ENCODE data around the gene ANKRD36B.
"Not testable (repeated sequence)": the region's sequence is repeated elsewhere in the genome, so short reads cannot be mapped to it uniquely, and the experiment has no call there.

Gene ANKRD36B

DNA sequence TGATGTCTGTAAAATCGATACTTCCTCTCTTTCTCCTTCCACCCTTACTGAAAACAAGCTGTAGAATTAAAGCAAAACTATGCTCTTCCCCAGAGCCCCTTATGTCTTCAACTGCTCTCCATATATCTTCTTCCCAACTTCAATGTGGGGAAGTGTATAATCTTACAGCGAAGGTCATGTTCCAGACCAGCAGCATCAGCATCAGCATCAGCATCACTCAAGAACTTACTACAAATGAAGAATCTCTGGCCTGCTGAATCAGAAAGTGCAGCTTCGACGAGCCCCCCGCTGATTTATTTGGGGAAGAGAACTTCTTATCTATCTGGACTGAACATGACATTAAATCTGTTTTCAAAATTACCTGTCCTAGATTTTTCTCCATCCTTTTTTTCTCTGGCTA, 40.6 kb downstream of the ANKRD36B start:
- not testable (repeated sequence) for H3K27me3 ChIP-seq (ENCODE audit: insufficient read depth, low read length, poor library complexity); H4K20me1 ChIP-seq (ENCODE audit: insufficient read depth, low read length); H3K4me3 ChIP-seq (ENCODE audit: low read depth in 1 of 2, low read length in 2 of 2); ATAC-seq (ENCODE audit: insufficient read depth, low read depth); H3K4me1 ChIP-seq (ENCODE audit: insufficient read depth, low read length); DNase-seq; H2AFZ ChIP-seq (ENCODE audit: low read depth, low read length); H3K79me2 ChIP-seq (ENCODE audit: insufficient read depth, low read length); H3K27ac ChIP-seq (ENCODE audit: low read length); H3K4me2 ChIP-seq (ENCODE audit: insufficient read depth, low read length); H3K9me3 ChIP-seq (ENCODE audit: insufficient read depth, low read length, severe bottlenecking); H3K9ac ChIP-seq (ENCODE audit: low read depth, low read length)
- H3K36me3 ChIP-seq (ENCODE audit: insufficient read depth, low read length) = peaks cover 47% of the 10 kb centered on the region; the same call in 1 of the 2 replicates

DNA sequence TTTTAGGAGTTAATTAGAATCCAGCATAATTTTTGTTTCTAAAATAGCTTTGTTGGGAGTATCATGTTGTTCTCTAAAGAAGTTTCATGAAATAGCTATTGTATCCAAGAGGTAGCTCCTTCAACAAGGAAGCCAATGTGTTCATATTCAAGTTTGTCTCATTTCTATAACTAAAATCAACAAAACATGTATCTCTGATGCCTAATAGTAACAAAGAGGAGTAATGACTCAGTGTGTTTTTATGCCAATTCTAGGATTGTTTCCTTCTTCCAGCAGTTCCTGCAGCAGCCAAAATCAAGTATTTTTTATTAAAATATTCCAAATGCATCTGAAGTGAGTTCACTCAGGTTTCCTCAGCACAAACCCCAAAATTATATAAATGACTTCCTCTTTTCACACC, 41.1 kb downstream of the ANKRD36B start:
- H3K27me3 ChIP-seq (ENCODE audit: insufficient read depth, low read length, poor library complexity); H3K9me3 ChIP-seq (ENCODE audit: insufficient read depth, low read length, severe bottlenecking); H3K4me1 ChIP-seq (ENCODE audit: insufficient read depth, low read length); H4K20me1 ChIP-seq (ENCODE audit: insufficient read depth, low read length); H3K9ac ChIP-seq (ENCODE audit: low read depth, low read length); H3K4me3 ChIP-seq (ENCODE audit: low read depth in 1 of 2, low read length in 2 of 2); H3K79me2 ChIP-seq (ENCODE audit: insufficient read depth, low read length); H2AFZ ChIP-seq (ENCODE audit: low read depth, low read length); H3K4me2 ChIP-seq (ENCODE audit: insufficient read depth, low read length); H3K27ac ChIP-seq (ENCODE audit: low read length); ATAC-seq (ENCODE audit: insufficient read depth, low read depth); DNase-seq: not testable (repeated sequence)
- H3K36me3 ChIP-seq (ENCODE audit: insufficient read depth, low read length) = peaks cover 43% of the 10 kb centered on the region; the same call in 1 of the 2 replicates

DNA sequence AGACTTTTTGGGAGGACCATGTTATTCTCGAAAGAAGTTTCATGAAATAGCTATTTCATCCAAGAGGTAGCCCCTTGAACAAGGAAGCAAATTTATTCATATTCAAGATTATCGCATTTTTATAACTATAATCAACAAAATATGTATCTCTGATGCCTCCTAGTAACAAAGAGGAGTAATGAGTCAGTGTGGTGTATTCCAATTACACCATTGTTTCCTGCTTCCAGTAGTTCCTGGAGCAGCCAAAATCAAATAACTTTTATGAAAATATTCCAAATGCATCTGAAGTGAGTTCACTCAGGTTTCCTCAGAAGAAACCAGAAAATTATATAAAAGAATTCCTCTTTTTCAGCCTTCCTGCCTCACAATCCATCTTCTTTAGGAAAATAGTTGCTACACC, 43.0 kb downstream of the ANKRD36B start:
- H3K9ac ChIP-seq (ENCODE audit: low read depth, low read length) = no peak overlapping the region
- H3K79me2 ChIP-seq (ENCODE audit: insufficient read depth, low read length) = no peaks in the 10 kb centered on the region
- no peak for ATAC-seq (ENCODE audit: insufficient read depth, low read depth)
- no peaks in the 10 kb centered on the region for H3K4me1 ChIP-seq (ENCODE audit: insufficient read depth, low read length)
- no peak overlapping the region for H2AFZ ChIP-seq (ENCODE audit: low read depth, low read length)
- H3K4me3 ChIP-seq (ENCODE audit: low read depth in 1 of 2, low read length in 2 of 2) = no peak overlapping the region
- H3K36me3 ChIP-seq (ENCODE audit: insufficient read depth, low read length) = peaks cover 30% of the 10 kb centered on the region; the same call in 1 of the 2 replicates
- H3K4me2 ChIP-seq (ENCODE audit: insufficient read depth, low read length) = no peak overlapping the region
- TF ChIP-seq EZH2 (IDR thresholded peaks at IDR 0.05; ENCODE audit: borderline replicate concordance, low read depth, low read length, severe bottlenecking) = no peak
- TF ChIP-seq, protein P1, sequence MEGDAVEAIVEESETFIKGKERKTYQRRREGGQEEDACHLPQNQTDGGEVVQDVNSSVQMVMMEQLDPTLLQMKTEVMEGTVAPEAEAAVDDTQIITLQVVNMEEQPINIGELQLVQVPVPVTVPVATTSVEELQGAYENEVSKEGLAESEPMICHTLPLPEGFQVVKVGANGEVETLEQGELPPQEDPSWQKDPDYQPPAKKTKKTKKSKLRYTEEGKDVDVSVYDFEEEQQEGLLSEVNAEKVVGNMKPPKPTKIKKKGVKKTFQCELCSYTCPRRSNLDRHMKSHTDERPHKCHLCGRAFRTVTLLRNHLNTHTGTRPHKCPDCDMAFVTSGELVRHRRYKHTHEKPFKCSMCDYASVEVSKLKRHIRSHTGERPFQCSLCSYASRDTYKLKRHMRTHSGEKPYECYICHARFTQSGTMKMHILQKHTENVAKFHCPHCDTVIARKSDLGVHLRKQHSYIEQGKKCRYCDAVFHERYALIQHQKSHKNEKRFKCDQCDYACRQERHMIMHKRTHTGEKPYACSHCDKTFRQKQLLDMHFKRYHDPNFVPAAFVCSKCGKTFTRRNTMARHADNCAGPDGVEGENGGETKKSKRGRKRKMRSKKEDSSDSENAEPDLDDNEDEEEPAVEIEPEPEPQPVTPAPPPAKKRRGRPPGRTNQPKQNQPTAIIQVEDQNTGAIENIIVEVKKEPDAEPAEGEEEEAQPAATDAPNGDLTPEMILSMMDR (IDR thresholded peaks at IDR 0.05; ENCODE audit: borderline replicate concordance, extremely low read depth, low read length, poor library complexity, severe bottlenecking) = no peak
- DNase-seq = no peak
- no peaks in the 10 kb centered on the region for H3K27me3 ChIP-seq (ENCODE audit: insufficient read depth, low read length, poor library complexity)
- no peaks in the 10 kb centered on the region for H4K20me1 ChIP-seq (ENCODE audit: insufficient read depth, low read length)
- no peaks in the 10 kb centered on the region for H3K9me3 ChIP-seq (ENCODE audit: insufficient read depth, low read length, severe bottlenecking)
- no peak overlapping the region for H3K27ac ChIP-seq (ENCODE audit: low read length)

DNA sequence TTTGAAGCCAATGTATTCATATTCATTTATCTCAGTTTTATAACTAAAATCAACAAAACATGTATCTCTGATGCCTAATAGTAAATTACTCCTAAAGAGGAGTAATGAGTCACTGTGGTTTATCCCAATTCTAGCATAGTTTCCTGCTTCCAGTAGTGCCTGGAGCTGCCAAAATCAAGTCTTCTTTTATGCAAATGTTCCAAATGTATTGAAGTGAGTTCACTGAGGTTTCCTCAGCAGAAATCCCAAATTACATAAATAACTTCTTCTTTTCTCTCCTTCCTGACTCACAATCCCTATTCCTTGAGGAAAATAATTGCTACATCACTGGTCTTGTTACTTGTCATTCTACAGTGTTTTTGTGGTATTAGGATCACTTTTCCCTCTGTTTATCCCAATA, 44.8 kb downstream of the ANKRD36B start:
- not testable (repeated sequence) for DNase-seq; H2AFZ ChIP-seq (ENCODE audit: low read depth, low read length); ATAC-seq (ENCODE audit: insufficient read depth, low read depth); H4K20me1 ChIP-seq (ENCODE audit: insufficient read depth, low read length); H3K27ac ChIP-seq (ENCODE audit: low read length); H3K4me2 ChIP-seq (ENCODE audit: insufficient read depth, low read length); H3K27me3 ChIP-seq (ENCODE audit: insufficient read depth, low read length, poor library complexity); H3K4me3 ChIP-seq (ENCODE audit: low read depth in 1 of 2, low read length in 2 of 2); H3K9me3 ChIP-seq (ENCODE audit: insufficient read depth, low read length, severe bottlenecking); H3K79me2 ChIP-seq (ENCODE audit: insufficient read depth, low read length); H3K9ac ChIP-seq (ENCODE audit: low read depth, low read length); H3K4me1 ChIP-seq (ENCODE audit: insufficient read depth, low read length)
- peaks cover 25% of the 10 kb centered on the region; the same call in 1 of the 2 replicates for H3K36me3 ChIP-seq (ENCODE audit: insufficient read depth, low read length)

DNA sequence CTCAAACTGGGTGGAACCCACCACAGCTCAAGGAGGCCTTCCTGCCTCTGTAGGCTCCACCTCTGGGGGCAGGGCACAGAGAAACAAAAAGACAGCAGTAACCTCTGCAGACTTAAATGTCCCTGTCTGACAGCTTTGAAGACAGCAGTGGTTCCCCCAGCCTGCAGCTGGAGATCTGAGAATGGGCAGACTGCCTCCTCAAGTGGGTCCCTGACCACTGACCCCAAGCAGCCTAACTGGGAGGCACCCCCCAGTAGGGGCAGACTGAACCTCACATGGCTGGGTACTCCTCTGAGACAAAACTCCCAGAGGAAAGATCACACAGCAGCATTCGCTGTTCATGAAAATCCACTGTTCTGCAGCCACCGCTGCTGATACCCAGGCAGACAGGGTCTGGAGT, 63.8 kb downstream of the ANKRD36B start:
- H2AFZ ChIP-seq (ENCODE audit: low read depth, low read length); H3K4me2 ChIP-seq (ENCODE audit: insufficient read depth, low read length); H3K4me1 ChIP-seq (ENCODE audit: insufficient read depth, low read length); H3K79me2 ChIP-seq (ENCODE audit: insufficient read depth, low read length); H3K9me3 ChIP-seq (ENCODE audit: insufficient read depth, low read length, severe bottlenecking); H3K36me3 ChIP-seq (ENCODE audit: insufficient read depth, low read length); H3K27ac ChIP-seq (ENCODE audit: low read length); DNase-seq; ATAC-seq (ENCODE audit: insufficient read depth, low read depth); H3K9ac ChIP-seq (ENCODE audit: low read depth, low read length); H4K20me1 ChIP-seq (ENCODE audit: insufficient read depth, low read length); H3K27me3 ChIP-seq (ENCODE audit: insufficient read depth, low read length, poor library complexity); H3K4me3 ChIP-seq (ENCODE audit: low read depth in 1 of 2, low read length in 2 of 2): not testable (repeated sequence)

DNA sequence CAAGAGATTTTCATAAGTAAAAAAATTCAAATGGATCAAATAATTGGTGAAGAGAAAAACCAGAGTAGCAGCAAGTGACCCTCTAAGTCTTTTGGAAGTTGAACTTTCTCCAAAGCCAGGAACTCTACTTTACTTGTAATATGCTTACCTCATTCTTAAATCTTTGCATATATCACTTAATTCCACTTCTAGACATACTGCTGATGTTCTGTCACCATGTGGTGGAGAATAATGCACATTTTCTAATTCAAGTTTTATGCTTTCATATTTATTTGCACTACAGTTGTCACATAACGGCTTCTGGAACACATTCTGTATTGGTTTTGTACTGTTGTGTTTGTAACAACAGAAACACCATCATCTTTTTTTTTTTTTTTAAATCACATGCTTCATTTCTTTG, 65.9 kb downstream of the ANKRD36B start:
- not testable (repeated sequence) for H3K4me2 ChIP-seq (ENCODE audit: insufficient read depth, low read length); H3K4me3 ChIP-seq (ENCODE audit: low read depth in 1 of 2, low read length in 2 of 2); H3K27me3 ChIP-seq (ENCODE audit: insufficient read depth, low read length, poor library complexity); H3K79me2 ChIP-seq (ENCODE audit: insufficient read depth, low read length); ATAC-seq (ENCODE audit: insufficient read depth, low read depth); H3K9ac ChIP-seq (ENCODE audit: low read depth, low read length); H3K27ac ChIP-seq (ENCODE audit: low read length); H2AFZ ChIP-seq (ENCODE audit: low read depth, low read length); H3K36me3 ChIP-seq (ENCODE audit: insufficient read depth, low read length); H4K20me1 ChIP-seq (ENCODE audit: insufficient read depth, low read length); H3K9me3 ChIP-seq (ENCODE audit: insufficient read depth, low read length, severe bottlenecking); H3K4me1 ChIP-seq (ENCODE audit: insufficient read depth, low read length); DNase-seq

DNA sequence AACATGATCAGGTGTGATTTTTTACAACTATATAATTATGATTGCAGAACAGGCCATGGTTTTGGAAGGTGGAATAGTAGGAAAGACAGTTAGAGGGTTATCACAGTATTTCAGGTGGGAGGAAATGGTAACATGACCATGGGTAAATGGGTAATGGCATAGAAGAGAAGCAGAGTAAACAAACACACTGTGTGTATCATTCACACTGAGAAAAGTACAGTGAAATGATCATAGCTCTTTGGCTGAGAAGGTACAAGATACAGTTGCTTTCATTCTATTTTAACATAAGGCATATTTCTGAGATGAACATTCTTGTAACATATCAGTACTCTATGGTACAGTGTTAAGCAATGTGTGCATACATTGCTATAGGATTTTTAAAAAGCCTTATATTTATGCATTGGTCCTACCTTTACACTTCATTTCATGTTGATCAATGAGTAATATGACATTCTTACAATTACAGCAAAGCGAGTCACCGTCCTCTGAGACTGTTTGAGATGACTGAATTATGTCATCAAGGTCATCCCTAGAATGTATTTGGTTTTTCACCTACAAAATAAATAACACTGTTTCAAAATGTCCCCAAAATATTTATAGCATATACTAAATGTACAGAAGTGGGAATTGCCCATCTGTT, 66.6 kb downstream of the ANKRD36B start:
- not testable (repeated sequence) for H3K9ac ChIP-seq (ENCODE audit: low read depth, low read length); H3K36me3 ChIP-seq (ENCODE audit: insufficient read depth, low read length); H3K27me3 ChIP-seq (ENCODE audit: insufficient read depth, low read length, poor library complexity); H3K4me2 ChIP-seq (ENCODE audit: insufficient read depth, low read length); H2AFZ ChIP-seq (ENCODE audit: low read depth, low read length); H3K4me3 ChIP-seq (ENCODE audit: low read depth in 1 of 2, low read length in 2 of 2); H3K27ac ChIP-seq (ENCODE audit: low read length); H3K4me1 ChIP-seq (ENCODE audit: insufficient read depth, low read length); H3K79me2 ChIP-seq (ENCODE audit: insufficient read depth, low read length); H3K9me3 ChIP-seq (ENCODE audit: insufficient read depth, low read length, severe bottlenecking); ATAC-seq (ENCODE audit: insufficient read depth, low read depth); DNase-seq; H4K20me1 ChIP-seq (ENCODE audit: insufficient read depth, low read length)

Measured in DND-41 (cell line).